ENCODE measurements around the gene PTPRN2.

DNA sequence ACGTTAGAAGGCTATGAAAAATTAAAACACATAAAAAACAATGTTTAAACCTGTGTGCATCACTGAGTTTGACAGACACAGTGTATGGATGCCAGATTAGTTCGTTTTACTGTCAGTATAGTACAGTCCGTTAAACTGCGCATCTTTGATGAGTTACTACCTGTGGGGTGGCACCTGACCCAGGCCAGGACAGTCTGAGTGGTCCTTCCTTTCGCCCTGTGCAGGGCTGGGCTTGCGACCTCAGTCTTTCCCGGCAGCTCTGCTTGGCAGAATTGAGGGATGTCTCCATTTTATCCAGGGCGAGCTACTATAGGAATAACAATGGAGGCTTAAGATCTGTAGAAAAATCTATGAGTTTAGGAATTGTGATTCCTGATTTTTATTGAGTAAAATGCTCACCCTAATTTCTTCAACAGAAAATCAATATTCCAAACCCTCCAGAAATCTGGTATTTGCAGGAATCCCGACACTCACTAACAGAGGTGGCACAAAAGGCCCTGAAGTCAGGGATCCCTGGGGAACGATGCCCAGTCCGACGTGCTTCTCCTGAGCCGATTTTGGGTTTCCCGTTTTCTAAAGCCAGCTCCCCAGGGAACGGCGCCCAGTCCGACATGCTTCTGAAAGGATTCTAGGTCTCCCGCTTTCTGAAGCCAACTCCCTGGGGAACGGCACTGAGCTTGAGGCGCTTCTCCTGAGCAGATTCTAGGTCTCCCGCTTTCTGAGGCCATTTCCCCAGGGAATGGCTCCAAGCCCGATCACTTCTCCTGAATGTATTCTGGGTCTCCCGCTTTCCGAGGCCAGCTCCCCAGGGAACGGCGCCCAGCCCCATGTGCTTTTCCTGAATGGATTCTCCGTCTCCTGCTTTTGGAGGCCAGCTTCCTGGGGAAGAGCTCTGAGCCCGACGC lies 873.2 kb downstream of the PTPRN2 start:
- no peak for TF ChIP-seq CTCF (conservative IDR thresholded peaks at IDR 0.05; ENCODE audit: low read depth, low read length)
- no peak for TF ChIP-seq EZH2 (IDR thresholded peaks at IDR 0.05; ENCODE audit: borderline replicate concordance, low read depth, low read length, poor library complexity, severe bottlenecking)

Measured in A673 (cell line).